Neutrophil (primary cell): ENCODE data around the gene VIT.

ENCODE experiments used
- H3K27ac ChIP-seq: fragments of 200-600 bp; sonication (generic); 2 replicates; pipeline ENCODE4 v1.5.1; 2016; ENCODE audit warnings: mild to moderate bottlenecking, moderate library complexity
- H3K27me3 ChIP-seq: fragments of 200-600 bp; sonication (generic); 2 replicates; pipeline ENCODE4 v1.6.0; 2016; ENCODE audit warnings: mild to moderate bottlenecking
- H3K36me3 ChIP-seq: fragments of 200-600 bp; sonication (generic); 2 replicates; pipeline ENCODE4 v1.5.1; 2017
- H3K4me1 ChIP-seq, 2 experiments: fragments of 200-600 bp in 1 of 2; sonication (generic) in 1 of 2; 1 replicate in 1 of 2; 2 replicates in 1 of 2; pipeline versions ENCODE4 v1.5.1 to v1.6.1; 2013 to 2016; ENCODE audit warnings: low read depth in 1 of 2, low read length in 1 of 2, mild to moderate bottlenecking in 1 of 2, moderate library complexity in 1 of 2; ENCODE audit not compliant: control insufficient read depth in 1 of 2, insufficient read depth in 1 of 2
- H3K4me3 ChIP-seq, 2 experiments: fragments of 200-600 bp in 1 of 2; sonication (generic) in 1 of 2; 1 replicate in 1 of 2; 2 replicates in 1 of 2; pipeline ENCODE4 v1.5.1; 2013 to 2016; ENCODE audit warnings: low read depth in 1 of 2, low read length in 1 of 2, mild to moderate bottlenecking in 1 of 2, moderate library complexity in 1 of 2
- H3K9me3 ChIP-seq: fragments of 200-600 bp; sonication (generic); 2 replicates; pipeline ENCODE4 v1.5.1; 2016
- TF ChIP-seq, protein P1 (sequence below): fragments of 200-600 bp; sonication (generic); IDR thresholded peaks from 2 replicates; pipeline ENCODE4 v1.5.1; 2016; ENCODE audit warnings: antibody characterized with exemption

VIT gene

DNA sequence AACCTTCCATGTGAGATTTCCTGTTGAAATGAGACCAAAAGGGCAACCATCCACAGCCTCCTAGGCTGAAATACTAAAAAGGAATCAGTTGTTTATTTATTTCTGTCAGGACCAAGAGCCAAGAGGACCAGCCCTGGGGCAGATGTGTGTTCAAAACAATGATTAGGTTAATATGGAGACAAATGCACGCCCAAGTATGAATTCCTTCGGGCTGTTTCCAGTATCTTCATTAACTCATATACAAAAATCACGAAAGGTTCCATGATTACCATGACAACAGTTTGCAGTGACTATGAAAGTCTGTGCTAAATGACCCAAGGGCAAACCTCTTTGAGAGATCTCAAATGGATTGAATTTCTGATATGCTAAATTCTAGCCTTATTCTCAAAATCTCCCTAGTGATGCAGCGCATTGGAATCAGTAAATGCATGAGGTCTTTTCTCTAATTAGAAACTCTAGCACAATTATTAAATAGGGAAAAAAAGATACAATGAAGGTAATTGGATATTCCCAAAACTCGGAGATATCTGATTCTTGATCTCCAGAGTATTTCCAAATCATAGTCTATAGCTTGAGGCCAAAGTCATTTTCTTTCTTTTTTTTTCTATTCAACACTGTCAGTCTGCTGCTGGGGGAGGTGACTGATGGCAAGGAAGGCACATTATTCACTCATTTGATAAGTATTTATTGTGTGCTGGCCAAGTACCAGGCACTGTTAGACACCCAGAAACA, 35.6 kb downstream of the VIT start:
- Histone ChIP-seq H3K36me3 (no peaks in the 10 kb centered on the region), H3K4me3 (no peak overlapping the region), H3K27me3 (no peaks in the 10 kb centered on the region), H3K27ac (no peak overlapping the region), H3K9me3 (no peaks in the 10 kb centered on the region), H3K4me1 (no peaks in the 10 kb centered on the region)
- TF ChIP-seq, protein P1, sequence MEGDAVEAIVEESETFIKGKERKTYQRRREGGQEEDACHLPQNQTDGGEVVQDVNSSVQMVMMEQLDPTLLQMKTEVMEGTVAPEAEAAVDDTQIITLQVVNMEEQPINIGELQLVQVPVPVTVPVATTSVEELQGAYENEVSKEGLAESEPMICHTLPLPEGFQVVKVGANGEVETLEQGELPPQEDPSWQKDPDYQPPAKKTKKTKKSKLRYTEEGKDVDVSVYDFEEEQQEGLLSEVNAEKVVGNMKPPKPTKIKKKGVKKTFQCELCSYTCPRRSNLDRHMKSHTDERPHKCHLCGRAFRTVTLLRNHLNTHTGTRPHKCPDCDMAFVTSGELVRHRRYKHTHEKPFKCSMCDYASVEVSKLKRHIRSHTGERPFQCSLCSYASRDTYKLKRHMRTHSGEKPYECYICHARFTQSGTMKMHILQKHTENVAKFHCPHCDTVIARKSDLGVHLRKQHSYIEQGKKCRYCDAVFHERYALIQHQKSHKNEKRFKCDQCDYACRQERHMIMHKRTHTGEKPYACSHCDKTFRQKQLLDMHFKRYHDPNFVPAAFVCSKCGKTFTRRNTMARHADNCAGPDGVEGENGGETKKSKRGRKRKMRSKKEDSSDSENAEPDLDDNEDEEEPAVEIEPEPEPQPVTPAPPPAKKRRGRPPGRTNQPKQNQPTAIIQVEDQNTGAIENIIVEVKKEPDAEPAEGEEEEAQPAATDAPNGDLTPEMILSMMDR, result no peak

DNA sequence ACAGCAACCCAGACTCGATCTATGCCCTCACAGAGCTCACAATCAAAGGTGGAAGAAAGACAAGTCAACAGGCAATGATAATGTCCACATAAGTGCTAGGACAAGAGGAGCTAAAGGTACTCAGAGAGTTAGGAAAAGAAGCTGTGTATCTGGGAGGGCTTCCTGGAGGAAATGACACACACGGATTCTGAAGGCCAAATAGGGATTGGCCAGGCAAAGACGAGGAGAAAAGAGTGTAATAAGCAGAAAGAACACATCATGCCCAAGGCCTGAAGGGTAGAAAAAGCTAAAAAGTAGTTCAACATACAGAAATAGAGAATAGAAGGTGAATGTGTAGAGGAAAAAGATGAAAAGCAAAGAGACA, 36.1 kb downstream of the VIT start:
- Histone ChIP-seq H3K9me3 (no peaks in the 10 kb centered on the region), H3K27me3 (no peaks in the 10 kb centered on the region), H3K4me3 (no peak overlapping the region), H3K4me1 (no peaks in the 10 kb centered on the region), H3K27ac (no peak overlapping the region), H3K36me3 (no peaks in the 10 kb centered on the region)
- TF ChIP-seq, protein P1, result no peak

DNA sequence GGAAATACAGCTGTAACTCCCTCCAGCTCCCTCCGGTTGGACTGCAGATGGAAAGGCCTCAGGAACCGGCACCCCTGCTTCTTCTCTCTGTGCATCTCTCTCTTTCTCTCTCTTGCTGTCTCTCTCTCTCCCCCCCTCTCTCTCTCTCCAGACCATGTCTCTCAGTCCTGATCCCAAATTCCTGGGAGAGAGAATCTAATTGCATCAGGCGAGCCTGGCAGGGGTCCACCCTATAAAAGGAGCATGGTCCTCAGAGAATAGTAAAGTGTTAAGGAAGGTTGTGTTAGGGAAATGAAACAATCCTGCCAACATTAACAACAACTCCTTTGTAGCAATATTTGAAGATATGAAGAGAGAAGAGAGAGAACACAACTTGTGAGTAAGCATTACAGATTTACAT, 36.7 kb downstream of the VIT start:
- H3K36me3 ChIP-seq, result no peaks in the 10 kb centered on the region
- TF ChIP-seq, protein P1, result no peak

GRCh38 chr2:36734304-36734703, 37.8 kb downstream of the VIT start:
- no peaks in the 10 kb centered on the region for H3K4me1 ChIP-seq
- no peaks in the 10 kb centered on the region for H3K27me3 ChIP-seq
- no peak overlapping the region for H3K27ac ChIP-seq
- TF ChIP-seq, protein P1, result no peak
- H3K36me3 ChIP-seq, result no peaks in the 10 kb centered on the region
- no peak overlapping the region for H3K4me3 ChIP-seq
- no peaks in the 10 kb centered on the region for H3K9me3 ChIP-seq

More for the DNA sequence above, 36.7 kb downstream of the VIT start:
- Histone ChIP-seq H3K27ac (no peak overlapping the region), H3K4me1 (no peaks in the 10 kb centered on the region), H3K9me3 (no peaks in the 10 kb centered on the region), H3K4me3 (no peak overlapping the region), H3K27me3 (no peaks in the 10 kb centered on the region)

DNA sequence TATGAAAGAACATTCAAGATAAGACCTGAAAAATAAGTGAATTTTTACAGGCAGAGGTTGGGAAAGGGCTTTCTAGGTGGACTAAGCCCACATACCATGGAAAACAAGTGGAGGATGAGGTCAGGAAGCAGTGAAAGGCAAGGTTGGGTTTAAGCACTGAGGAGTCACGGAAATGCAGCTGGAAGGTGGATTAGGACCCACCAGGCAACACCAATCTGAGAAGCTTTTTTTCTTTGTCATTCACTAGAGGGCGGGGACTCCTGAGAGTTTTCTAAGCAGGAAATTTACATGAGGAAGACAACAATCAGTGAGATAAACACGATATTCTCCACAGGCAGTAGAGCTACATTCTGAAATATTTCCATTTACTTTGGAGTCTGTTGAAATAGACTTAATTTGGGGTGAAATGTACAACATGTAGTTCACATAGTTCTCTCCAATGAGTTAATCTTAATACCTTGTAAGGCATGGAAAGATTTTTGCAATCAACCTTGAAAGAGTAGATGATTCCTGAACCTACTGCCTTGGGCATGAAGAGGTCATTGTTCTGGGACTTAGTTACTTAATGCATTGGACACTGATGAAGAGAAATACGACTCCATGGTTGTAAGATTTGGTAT, 40.7 kb downstream of the VIT start:
- Histone ChIP-seq H3K4me3 (no peak overlapping the region), H3K27ac (no peak overlapping the region), H3K9me3 (no peaks in the 10 kb centered on the region), H3K36me3 (no peaks in the 10 kb centered on the region), H3K27me3 (peaks cover 6% of the 10 kb centered on the region), H3K4me1 (peaks cover 0 to 14% of the 10 kb centered on the region in 2 experiments)
- TF ChIP-seq, protein P1, result no peak
